A549 (cell line): ENCODE results near the gene C4orf50. TPM values are rescaled to one million over a fixed set of nuclear protein-coding genes. Genes with fewer than 3 reads are reported as not detected.
A peak's percentile ranks its signal among the peaks of the same experiment; 100 is the strongest.

Source experiments
- ATAC-seq, 2 experiments: fragments of 200-7000 bp in 1 of 2; fragments of >200 bp in 1 of 2; cut with Nextera tagmentation in 1 of 2; cut with Tn5 transposase in 1 of 2; 3 replicates each; pipeline versions ENCODE4 v1.8.0 to v1.9.1; 2018 to 2020; ENCODE audit warnings: mild to moderate bottlenecking in 1 of 2, moderate library complexity in 1 of 2
- CTCF ChIA-PET: fragments of 300-600 bp; sonication (Branson Sonifier 250); formaldehyde crosslinking; extraction: SDS; loops from one replicate; lab custom pipeline; 2021; ENCODE audit warnings: antibody characterized with exemption, inconsistent platforms; lab: Yijun Ruan, JAX
- POLR2A ChIA-PET: fragments of 350-600 bp; formaldehyde crosslinking; extraction: SDS; loops from one replicate; lab custom pipeline; 2021; ENCODE audit warnings: antibody characterized with exemption, inconsistent platforms; lab: Yijun Ruan, JAX
- DNase-seq, 2 experiments: peaks; one replicate each; pipeline versions ENCODE4 v3.0.0 to v3.0.0-alpha.2; 2011 to 2016; ENCODE audit warnings: low read depth in 1 of 2, low spot score in 1 of 2
- FAIRE-seq: peaks from 2 replicates; lab custom pipeline; 2011; peaks lifted over from hg19 to GRCh38; lab: Jason Lieb, UNC
- H3K27ac ChIP-seq, 2 experiments: fragments of >200 bp; sonication (Bioruptor Twin); formaldehyde crosslinking; 3 replicates each; pipeline ENCODE4 v1.5.1; 2016 to 2017
- H3K4me1 ChIP-seq: fragments of >200 bp; sonication (Bioruptor Twin); formaldehyde crosslinking; 3 replicates; pipeline ENCODE4 v1.6.1; 2016
- H3K4me2 ChIP-seq: fragments of >200 bp; sonication (Bioruptor Twin); formaldehyde crosslinking; 3 replicates; pipeline ENCODE4 v1.6.1; 2016
- H3K4me3 ChIP-seq: fragments of >200 bp; sonication (Bioruptor Twin); formaldehyde crosslinking; 3 replicates; pipeline ENCODE4 v1.5.1; 2016
- H3K9me3 ChIP-seq: fragments of >200 bp; sonication (Bioruptor Twin); formaldehyde crosslinking; 3 replicates; pipeline ENCODE4 v1.6.1; 2016
- BHLHE40 ChIP-seq: IDR thresholded peaks from 2 replicates; pipeline ENCODE4 v1.6.1; 2012; ENCODE audit warnings: low read depth, low read length, inconsistent platforms
- CHD2 ChIP-seq: fragments of 150-350 bp; IDR thresholded peaks from 2 replicates; pipeline ENCODE4 v1.6.1; 2014; ENCODE audit warnings: low read length; ENCODE audit not compliant: partially characterized antibody
- FOXS1 ChIP-seq: fragments of 250-450 bp; sonication (Bioruptor Pico); IDR thresholded peaks from 2 replicates; pipeline ENCODE4 v1.5.0; 2020; ENCODE audit warnings: mild to moderate bottlenecking, moderate library complexity
- HDAC2 ChIP-seq: fragments of 200-600 bp; sonication (generic); IDR thresholded peaks from 2 replicates; pipeline ENCODE4 v1.6.1; 2016
- HOXB13 ChIP-seq: fragments of 250-450 bp; sonication (Bioruptor Pico); IDR thresholded peaks from 2 replicates; pipeline ENCODE4 v1.5.0; 2020; ENCODE audit warnings: low read depth, mild to moderate bottlenecking, moderate library complexity
- JUNB ChIP-seq: fragments of >200 bp; sonication (Bioruptor Twin); formaldehyde crosslinking; IDR thresholded peaks from 2 replicates; pipeline ENCODE4 v1.6.1; 2016
- KDM1A ChIP-seq: fragments of 200-600 bp; sonication (generic); IDR thresholded peaks from 2 replicates; pipeline ENCODE4 v1.6.1; 2016; ENCODE audit warnings: low read depth, mild to moderate bottlenecking
- KDM5A ChIP-seq: fragments of 200-600 bp; sonication (generic); IDR thresholded peaks from 2 replicates; pipeline ENCODE4 v1.6.1; 2016; ENCODE audit warnings: antibody characterized with exemption, mild to moderate bottlenecking
- MAFK ChIP-seq: fragments of 450-650 bp; IDR thresholded peaks from 2 replicates; pipeline ENCODE4 v1.6.1; 2014; ENCODE audit not compliant: partially characterized antibody
- PHF8 ChIP-seq: fragments of 200-600 bp; sonication (generic); IDR thresholded peaks from 2 replicates; pipeline ENCODE4 v1.6.1; 2016; ENCODE audit warnings: low read depth, mild to moderate bottlenecking, antibody characterized with exemption, moderate library complexity, borderline replicate concordance
- RAD21 ChIP-seq, 2 experiments: fragments of >200 bp in 1 of 2; sonication (Bioruptor Twin) in 1 of 2; formaldehyde crosslinking in 1 of 2; IDR thresholded peaks in 1 of 2; conservative IDR thresholded peaks in 1 of 2; 2 replicates in 1 of 2; 3 replicates in 1 of 2; pipeline ENCODE4 v1.6.1; 2012 to 2018; ENCODE audit warnings: inconsistent platforms in 1 of 2
- RARB ChIP-seq: fragments of 250-450 bp; sonication (Bioruptor Pico); IDR thresholded peaks from 2 replicates; pipeline ENCODE4 v1.8.0; 2021; ENCODE audit warnings: mild to moderate bottlenecking, moderate library complexity
- ZC3H11A ChIP-seq: fragments of 450-650 bp; IDR thresholded peaks from 2 replicates; pipeline ENCODE4 v1.6.1; 2014; ENCODE audit warnings: antibody characterized with exemption, mild to moderate bottlenecking
- WGBS: methylation state at CpG from one replicate; pipeline ENCODE4 v1.1.6; 2017; ENCODE audit errors: missing lambda C conversion rate; 5-methylcytosine and 5-hydroxymethylcytosine counted together
- polyA plus RNA-seq, 4 experiments: library from polyadenylated mRNA; depleted of rRNA in 3 of 4; stranded (reverse); fragments of >200 nt; fragmentation: RNase III in 1 of 4; extraction: RNeasy Plus Mini Kit Qiagen cat#74134 plus additional on column Dnase treatment in 1 of 4; gene quantifications; 2 replicates in 3 of 4; 3 replicates in 1 of 4; pipeline ENCODE4 v1.2.3, GENCODE V29; 2011 to 2017
- TF ChIP-seq, protein P1 (sequence below): fragments of 250-450 bp; sonication (Bioruptor Pico); IDR thresholded peaks from 2 replicates; pipeline ENCODE4 v1.5.0; 2020; ENCODE audit warnings: low read depth, mild to moderate bottlenecking, moderate library complexity
- TF ChIP-seq, protein P2 (sequence below): fragments of >200 bp; sonication (Bioruptor Twin); formaldehyde crosslinking; IDR thresholded peaks from 3 replicates; pipeline ENCODE4 v1.5.1; 2016
- TF ChIP-seq, protein P3 (sequence below): fragments of 250-450 bp; sonication (Bioruptor Pico); IDR thresholded peaks from 2 replicates; pipeline ENCODE4 v1.5.0; 2021; ENCODE audit warnings: mild to moderate bottlenecking, moderate library complexity, borderline replicate concordance
- TF ChIP-seq, protein P4 (sequence below): fragments of >200 bp; sonication (Bioruptor Twin); formaldehyde crosslinking; IDR thresholded peaks from 3 replicates; pipeline ENCODE4 v1.6.1; 2016

C4orf50 gene
- polyA plus RNA-seq, 2 of the 4 experiments (the other 2 are of a cell fraction), result not detected

DNA sequence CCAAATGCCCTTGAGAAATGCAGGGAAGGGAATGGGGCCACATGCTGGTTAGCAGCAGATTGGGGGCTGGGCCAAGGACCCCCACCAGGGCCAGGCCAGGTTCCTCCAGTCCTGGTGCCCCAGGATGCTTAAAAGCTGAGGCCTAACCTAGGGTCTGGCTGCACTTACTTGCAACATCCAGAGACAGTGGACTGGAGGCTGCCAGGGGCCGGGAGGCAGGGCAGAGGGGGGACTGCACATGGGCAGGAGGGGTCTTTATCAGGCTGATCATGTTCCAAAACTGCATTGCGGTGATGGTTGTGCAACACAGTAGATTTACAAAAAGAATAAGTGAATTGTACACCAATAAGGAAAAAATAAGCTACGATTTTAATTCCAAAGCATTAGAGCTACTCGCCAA lies 36.8 kb upstream of the C4orf50 start:
- Histone ChIP-seq H3K4me1 (0 out of 3 replicates have a peak, but pooled peaks cover 3% of the 10 kb centered on the region), H3K9me3 (peaks cover 19% of the 10 kb centered on the region), H3K4me3 (no peak overlapping the region), H3K27ac (no peak overlapping the region), H3K4me2 (no peak overlapping the region)
- ATAC-seq (no peak), FAIRE-seq (no peak), DNase-seq (no peak)
- WGBS, result 75% methylated on average over 4 of the region's 4 CpGs
- POLR2A ChIA-PET, result no interaction called here
- CTCF ChIA-PET, result no interaction called here
- TF ChIP-seq PHF8 (no peak), HOXB13 (CRISPR knock-in tag) (no peak), RARB (CRISPR knock-in tag) (no peak), FOXS1 (CRISPR knock-in tag) (no peak), ZC3H11A (no peak)

DNA sequence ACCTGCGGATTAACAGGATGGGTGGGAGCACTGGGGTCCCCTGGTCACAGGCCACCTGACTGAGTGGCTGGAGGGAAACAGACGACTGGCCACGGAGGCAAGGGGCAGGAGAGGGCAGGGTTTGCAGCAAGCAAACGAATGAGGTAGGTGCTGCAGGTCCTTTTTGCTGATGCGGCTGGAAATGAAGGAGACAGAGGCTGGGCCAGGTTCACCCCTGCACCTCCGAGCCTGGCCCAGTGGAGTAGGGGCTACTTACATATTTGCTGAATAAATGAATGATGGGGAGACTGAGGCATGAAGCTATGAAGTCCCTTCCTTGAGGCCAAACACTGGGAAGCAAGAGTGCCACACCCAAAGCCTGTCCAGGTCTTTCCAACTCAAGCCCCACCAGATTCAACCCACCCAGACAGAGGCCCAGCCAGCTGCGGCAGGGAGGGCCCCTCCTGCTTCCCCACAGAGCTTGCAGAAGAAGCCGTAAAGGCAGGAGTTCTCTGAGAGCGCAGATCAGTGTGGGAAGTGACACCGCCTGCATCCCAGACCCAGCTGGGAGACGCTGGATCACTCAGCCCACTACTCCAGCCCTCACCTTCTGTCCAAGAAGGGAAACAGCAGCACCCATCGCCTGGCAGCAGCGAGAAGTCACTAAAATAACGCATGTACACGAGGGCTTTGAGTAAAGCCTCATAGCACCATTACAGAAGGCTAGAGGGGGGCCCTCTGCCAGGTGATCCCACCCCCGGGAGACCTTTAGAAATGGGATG lies 36.1 kb upstream of the C4orf50 start:
- peaks cover 17% of the 10 kb centered on the region for H3K9me3 ChIP-seq
- no peak for ATAC-seq

DNA sequence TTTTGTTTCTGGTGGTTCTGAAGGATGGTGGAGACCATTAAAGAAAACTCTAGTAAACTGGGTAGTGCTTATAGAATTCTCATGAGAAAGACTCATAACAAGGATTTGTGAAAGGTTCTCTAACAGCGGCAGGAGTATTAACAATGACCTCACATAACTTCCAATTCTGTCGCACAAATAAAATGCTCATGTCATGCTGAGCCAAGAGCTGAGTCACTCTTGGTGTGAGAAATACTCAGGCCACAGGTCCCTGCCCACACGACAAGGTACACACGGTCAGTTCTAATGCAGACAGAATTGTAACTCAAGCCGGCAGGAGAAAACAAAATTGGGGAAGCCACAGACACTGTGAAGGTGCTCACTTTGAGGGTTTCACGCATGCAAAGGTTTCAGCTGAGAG lies 34.4 kb upstream of the C4orf50 start:
- TF ChIP-seq HDAC2 (no peak), KDM1A (no peak), BHLHE40 (no peak), KDM5A (no peak), JUNB (no peak), MAFK (no peak), CHD2 (no peak), RAD21 (conservative IDR thresholded peaks at IDR 0.05 in 1 of 2, IDR thresholded peaks at IDR 0.05 in 1 of 2) (no peak)
- TF ChIP-seq, protein P1, sequence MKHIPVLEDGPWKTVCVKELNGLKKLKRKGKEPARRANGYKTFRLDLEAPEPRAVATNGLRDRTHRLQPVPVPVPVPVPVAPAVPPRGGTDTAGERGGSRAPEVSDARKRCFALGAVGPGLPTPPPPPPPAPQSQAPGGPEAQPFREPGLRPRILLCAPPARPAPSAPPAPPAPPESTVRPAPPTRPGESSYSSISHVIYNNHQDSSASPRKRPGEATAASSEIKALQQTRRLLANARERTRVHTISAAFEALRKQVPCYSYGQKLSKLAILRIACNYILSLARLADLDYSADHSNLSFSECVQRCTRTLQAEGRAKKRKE (CRISPR knock-in tag), result no peak
- TF ChIP-seq, protein P2, sequence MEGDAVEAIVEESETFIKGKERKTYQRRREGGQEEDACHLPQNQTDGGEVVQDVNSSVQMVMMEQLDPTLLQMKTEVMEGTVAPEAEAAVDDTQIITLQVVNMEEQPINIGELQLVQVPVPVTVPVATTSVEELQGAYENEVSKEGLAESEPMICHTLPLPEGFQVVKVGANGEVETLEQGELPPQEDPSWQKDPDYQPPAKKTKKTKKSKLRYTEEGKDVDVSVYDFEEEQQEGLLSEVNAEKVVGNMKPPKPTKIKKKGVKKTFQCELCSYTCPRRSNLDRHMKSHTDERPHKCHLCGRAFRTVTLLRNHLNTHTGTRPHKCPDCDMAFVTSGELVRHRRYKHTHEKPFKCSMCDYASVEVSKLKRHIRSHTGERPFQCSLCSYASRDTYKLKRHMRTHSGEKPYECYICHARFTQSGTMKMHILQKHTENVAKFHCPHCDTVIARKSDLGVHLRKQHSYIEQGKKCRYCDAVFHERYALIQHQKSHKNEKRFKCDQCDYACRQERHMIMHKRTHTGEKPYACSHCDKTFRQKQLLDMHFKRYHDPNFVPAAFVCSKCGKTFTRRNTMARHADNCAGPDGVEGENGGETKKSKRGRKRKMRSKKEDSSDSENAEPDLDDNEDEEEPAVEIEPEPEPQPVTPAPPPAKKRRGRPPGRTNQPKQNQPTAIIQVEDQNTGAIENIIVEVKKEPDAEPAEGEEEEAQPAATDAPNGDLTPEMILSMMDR, result no peak
- TF ChIP-seq, protein P3, sequence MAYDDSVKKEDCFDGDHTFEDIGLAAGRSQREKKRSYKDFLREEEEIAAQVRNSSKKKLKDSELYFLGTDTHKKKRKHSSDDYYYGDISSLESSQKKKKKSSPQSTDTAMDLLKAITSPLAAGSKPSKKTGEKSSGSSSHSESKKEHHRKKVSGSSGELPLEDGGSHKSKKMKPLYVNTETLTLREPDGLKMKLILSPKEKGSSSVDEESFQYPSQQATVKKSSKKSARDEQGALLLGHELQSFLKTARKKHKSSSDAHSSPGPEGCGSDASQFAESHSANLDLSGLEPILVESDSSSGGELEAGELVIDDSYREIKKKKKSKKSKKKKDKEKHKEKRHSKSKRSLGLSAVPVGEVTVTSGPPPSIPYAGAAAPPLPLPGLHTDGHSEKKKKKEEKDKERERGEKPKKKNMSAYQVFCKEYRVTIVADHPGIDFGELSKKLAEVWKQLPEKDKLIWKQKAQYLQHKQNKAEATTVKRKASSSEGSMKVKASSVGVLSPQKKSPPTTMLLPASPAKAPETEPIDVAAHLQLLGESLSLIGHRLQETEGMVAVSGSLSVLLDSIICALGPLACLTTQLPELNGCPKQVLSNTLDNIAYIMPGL, result no peak
- Histone ChIP-seq H3K4me2 (peak overlapping the region; percentile 21; the same call in 1 of the 3 replicates), H3K27ac (no peak overlapping the region), H3K4me3 (no peak overlapping the region), H3K4me1 (0 out of 3 replicates have a peak, but pooled peaks cover 3% of the 10 kb centered on the region), H3K9me3 (0 out of 3 replicates have a peak, but pooled peaks cover under 1% of the 10 kb centered on the region)
- FAIRE-seq (no peak), ATAC-seq (no peak), DNase-seq (peak in 1 of 2 experiments; percentile 26)
- 26% methylated on average over 6 of the region's 6 CpGs for WGBS
- ChIA-PET CTCF (no interaction called here), POLR2A (no interaction called here)

More for the DNA sequence above, 36.1 kb upstream of the C4orf50 start:
- DNase-seq, result no peak
- ChIA-PET POLR2A (no interaction called here), CTCF (interaction anchor here (0.9 kb wide), 1 partner anchor 10 kb away, joined by 4 read pairs; no protein-coding TSS in a partner anchor)
- Histone ChIP-seq H3K4me2 (no peak overlapping the region), H3K4me3 (no peak overlapping the region), H3K27ac (no peak overlapping the region), H3K4me1 (0 out of 3 replicates have a peak, but pooled peaks cover 3% of the 10 kb centered on the region)
- WGBS, result 62% methylated on average over 12 of the region's 16 CpGs
- TF ChIP-seq, protein P4, sequence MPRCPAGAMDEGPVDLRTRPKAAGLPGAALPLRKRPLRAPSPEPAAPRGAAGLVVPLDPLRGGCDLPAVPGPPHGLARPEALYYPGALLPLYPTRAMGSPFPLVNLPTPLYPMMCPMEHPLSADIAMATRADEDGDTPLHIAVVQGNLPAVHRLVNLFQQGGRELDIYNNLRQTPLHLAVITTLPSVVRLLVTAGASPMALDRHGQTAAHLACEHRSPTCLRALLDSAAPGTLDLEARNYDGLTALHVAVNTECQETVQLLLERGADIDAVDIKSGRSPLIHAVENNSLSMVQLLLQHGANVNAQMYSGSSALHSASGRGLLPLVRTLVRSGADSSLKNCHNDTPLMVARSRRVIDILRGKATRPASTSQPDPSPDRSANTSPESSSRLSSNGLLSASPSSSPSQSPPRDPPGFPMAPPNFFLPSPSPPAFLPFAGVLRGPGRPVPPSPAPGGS, result no peak
- peak; percentile 68 for TF ChIP-seq MAFK
- no peak for FAIRE-seq
